Measurements from ENCODE around the gene CRCP. TPM values are rescaled to one million over a fixed set of nuclear protein-coding genes. Genes with fewer than 3 reads are reported as not detected.

The CRCP gene
- total and polyA plus RNA-seq, 2 of the 13 experiments (the other 11 are each of a cell fraction or from before 2014, with no cell fraction given) = 22.7 to 31.0 TPM

GRCh38 chr7:66075590-66076461 is 38.8 kb upstream of the CRCP start, which contains the start of gene ASL (continued):
- TF ChIP-seq REST (IDR thresholded peaks at IDR 0.05; ENCODE audit: borderline replicate concordance in 1 of 2, low read depth in 1 of 2, low read length in 2 of 2) (peak in 1 of 2 experiments; percentile 68; a peak in 1 of 4 replicates), ZNF563 (CRISPR knock-in tag; IDR thresholded peaks at IDR 0.05) (peak; percentile 52; the same call in 1 of the 2 replicates), HNRNPK (IDR thresholded peaks at IDR 0.05; ENCODE audit: low read depth, low read length, poor library complexity, severe bottlenecking) (peak; percentile 91), ZNF180 (CRISPR knock-in tag; IDR thresholded peaks at IDR 0.05; ENCODE audit: borderline replicate concordance, low read depth) (no peak), DMAP1 (CRISPR knock-in tag; IDR thresholded peaks at IDR 0.05) (peak; percentile 27; the same call in 1 of the 2 replicates), TRAFD1 (CRISPR knock-in tag; IDR thresholded peaks at IDR 0.05; ENCODE audit: borderline replicate concordance) (no peak), ZNF598 (CRISPR knock-in tag; IDR thresholded peaks at IDR 0.05; ENCODE audit: borderline replicate concordance) (peak; percentile 61), ZMYM3 (CRISPR knock-in tag; IDR thresholded peaks at IDR 0.05) (no peak), KMT2B (CRISPR knock-in tag; IDR thresholded peaks at IDR 0.05) (peak; percentile 31; the same call in 1 of the 2 replicates), SP140L (CRISPR knock-in tag; IDR thresholded peaks at IDR 0.05; ENCODE audit: borderline replicate concordance) (no peak), NKX3-1 (CRISPR knock-in tag; IDR thresholded peaks at IDR 0.05) (peak; percentile 80), SRSF1 (optimal IDR thresholded peaks at IDR 0.05; ENCODE audit: low read depth, low read length) (no peak), ZNF7 (CRISPR knock-in tag; IDR thresholded peaks at IDR 0.05) (no peak), MTA1 (CRISPR knock-in tag; IDR thresholded peaks at IDR 0.05; ENCODE audit: borderline replicate concordance) (no peak), ZNF629 (CRISPR knock-in tag; conservative IDR thresholded peaks at IDR 0.05) (no peak; the same call in 1 of the 2 replicates), HIC2 (CRISPR knock-in tag; IDR thresholded peaks at IDR 0.05; ENCODE audit: low read depth) (no peak), ATM (IDR thresholded peaks at IDR 0.05; ENCODE audit: borderline replicate concordance) (no peak), ZNF674 (CRISPR knock-in tag; IDR thresholded peaks at IDR 0.05; ENCODE audit: low read depth) (no peak), ZMYM2 (CRISPR knock-in tag; IDR thresholded peaks at IDR 0.05) (0 out of 2 replicates have a peak, but pooled peaks have one; percentile 29), NR0B2 (CRISPR knock-in tag; IDR thresholded peaks at IDR 0.05) (no peak; the same call in 1 of the 2 replicates), KLF9 (CRISPR knock-in tag; IDR thresholded peaks at IDR 0.05; ENCODE audit: low read depth) (no peak), RARA (CRISPR knock-in tag; IDR thresholded peaks at IDR 0.05) (peak; percentile 41; the same call in 1 of the 2 replicates)

Data from HepG2 (cell line).